Measurements from ENCODE around the gene TMEM234.

The TMEM234 gene

GRCh38 chr1:32199717-32200072, 22.5 kb downstream of the TMEM234 start:
- no peak for DNase-seq (ENCODE audit: low read depth)

DNA sequence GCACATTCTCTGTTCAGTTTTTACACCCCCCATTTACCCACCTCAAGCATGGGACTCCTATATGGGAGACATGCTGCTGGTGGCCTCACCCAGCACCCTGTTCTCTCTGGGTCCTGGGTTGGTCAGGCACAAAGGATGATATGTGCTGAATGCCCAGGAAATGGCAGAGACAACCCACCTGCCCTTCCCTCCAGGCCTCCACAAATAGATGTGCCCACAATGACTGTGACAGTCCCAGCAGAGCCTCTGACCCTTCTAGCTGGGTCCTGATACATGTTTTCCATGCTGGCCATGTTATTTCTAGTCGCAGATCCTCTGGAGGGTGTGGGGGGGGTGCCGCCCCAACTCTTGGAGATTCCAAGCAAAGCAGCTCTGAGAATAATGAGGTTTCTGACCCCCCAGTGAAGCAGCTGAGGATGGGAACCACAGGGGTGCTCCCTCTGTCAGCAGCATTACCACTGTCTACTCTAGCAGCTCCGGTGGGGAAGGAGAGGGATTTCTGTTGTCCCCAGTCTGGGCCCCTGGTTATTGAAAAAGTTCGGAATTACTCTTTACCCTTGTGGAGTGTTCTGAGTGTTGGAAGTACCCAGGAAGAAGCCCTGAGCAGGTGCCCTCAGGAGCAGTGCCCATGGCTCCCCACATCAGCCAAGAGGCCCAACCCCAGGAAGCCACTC, 23.0 kb downstream of the TMEM234 start:
- DNase-seq (ENCODE audit: low read depth) = no peak

GRCh38 chr1:32198237-32199042, 23.7 kb downstream of the TMEM234 start:
- no peak for DNase-seq (ENCODE audit: low read depth)

DNA sequence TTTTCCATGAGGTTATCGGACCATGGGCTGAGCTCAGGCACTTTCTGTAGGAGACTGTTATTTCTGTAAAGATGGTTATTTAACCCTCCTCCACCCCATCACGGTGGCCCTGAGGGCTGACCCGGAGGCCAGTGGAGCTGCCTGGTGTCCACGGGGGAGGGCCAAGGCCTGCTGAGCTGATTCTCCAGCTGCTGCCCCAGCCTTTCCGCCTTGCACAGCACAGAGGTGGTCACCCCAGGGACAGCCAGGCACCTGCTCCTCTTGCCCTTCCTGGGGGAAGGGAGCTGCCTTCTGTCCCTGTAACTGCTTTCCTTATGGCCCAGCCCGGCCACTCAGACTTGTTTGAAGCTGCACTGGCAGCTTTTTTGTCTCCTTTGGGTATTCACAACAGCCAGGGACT, 24.3 kb downstream of the TMEM234 start:
- DNase-seq (ENCODE audit: low read depth) = no peak

GRCh38 chr1:32197074-32197473, 25.1 kb downstream of the TMEM234 start:
- DNase-seq (ENCODE audit: low read depth) = no peak

DNA sequence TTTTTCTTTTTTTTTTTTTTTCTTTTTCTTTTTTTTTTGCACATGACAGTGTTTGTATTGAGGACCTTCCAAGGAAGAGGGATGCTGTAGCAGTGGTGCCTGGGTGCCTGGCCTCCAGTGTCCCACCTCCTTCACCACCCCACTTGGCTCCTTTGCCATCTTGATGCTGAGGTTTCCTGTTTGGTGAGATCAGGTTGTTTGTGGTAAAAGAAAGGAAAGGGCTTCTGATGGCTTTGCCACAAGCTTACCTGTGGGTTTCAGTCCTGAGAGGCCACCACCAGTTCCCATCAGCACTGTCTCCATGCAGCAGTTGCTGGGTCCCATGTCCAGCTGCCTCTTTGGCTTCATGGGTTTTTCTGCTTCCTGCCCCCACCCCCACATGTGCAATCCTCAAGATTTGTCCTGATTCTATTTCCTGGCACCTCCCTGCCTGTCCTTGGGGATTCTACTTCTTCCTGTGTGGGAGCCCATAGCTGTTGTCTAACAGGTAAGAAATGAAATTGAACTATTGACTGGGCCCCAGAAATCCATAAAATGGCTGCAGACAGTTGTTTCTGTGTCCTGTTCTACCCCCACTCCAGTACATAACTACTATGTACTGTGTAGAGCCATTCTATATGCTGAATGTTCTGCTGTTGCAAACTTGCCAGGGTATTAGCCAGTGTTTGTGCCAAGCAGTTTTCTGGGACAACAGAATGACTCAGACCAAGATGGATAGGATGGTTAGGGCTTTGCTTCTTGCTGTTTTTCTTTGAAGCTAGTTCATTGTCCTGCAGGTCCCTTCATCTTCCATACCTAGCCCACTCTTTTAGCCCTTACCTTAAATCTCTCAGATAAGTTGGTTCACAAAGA, 26.0 kb downstream of the TMEM234 start:
- DNase-seq (ENCODE audit: low read depth) = no peak

- no peak for DNase-seq (ENCODE audit: low read depth)
Observed at GRCh38 chr1:32195531-32195930, 26.6 kb downstream of the TMEM234 start.

- DNase-seq (ENCODE audit: low read depth) = no peak
Observed at GRCh38 chr1:32194984-32195383, 27.2 kb downstream of the TMEM234 start.

- no peak for DNase-seq (ENCODE audit: low read depth)
Observed at GRCh38 chr1:32192220-32192948, 29.8 kb downstream of the TMEM234 start.

- no peak for DNase-seq (ENCODE audit: low read depth)
Observed at GRCh38 chr1:32187850-32188249, 34.3 kb downstream of the TMEM234 start.

DNA sequence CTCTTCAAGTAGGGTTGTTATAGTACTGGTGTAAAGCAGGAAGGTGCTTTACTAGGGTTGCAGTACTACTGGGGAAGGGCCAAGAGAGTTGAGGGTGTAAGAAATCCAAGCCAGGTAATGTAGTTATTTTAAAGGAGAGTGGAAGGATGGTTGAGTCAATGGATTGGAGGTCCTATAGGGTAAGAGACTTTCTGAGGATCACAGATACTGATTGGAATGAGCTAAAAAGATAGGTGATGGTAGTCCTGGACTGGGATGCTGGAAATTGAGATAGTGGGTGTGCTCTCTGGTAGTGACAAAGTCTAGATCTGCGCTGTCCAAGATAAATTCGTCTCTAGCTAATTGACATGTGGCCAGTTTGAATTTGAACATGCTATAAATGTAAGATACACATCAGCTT, 35.7 kb downstream of the TMEM234 start:
- no peak for DNase-seq (ENCODE audit: low read depth)

- DNase-seq (ENCODE audit: low read depth) = no peak
Observed at GRCh38 chr1:32186077-32186476, 36.1 kb downstream of the TMEM234 start.

GRCh38 chr1:32184650-32185049, 37.5 kb downstream of the TMEM234 start:
- DNase-seq (ENCODE audit: low read depth) = no peak

DNA sequence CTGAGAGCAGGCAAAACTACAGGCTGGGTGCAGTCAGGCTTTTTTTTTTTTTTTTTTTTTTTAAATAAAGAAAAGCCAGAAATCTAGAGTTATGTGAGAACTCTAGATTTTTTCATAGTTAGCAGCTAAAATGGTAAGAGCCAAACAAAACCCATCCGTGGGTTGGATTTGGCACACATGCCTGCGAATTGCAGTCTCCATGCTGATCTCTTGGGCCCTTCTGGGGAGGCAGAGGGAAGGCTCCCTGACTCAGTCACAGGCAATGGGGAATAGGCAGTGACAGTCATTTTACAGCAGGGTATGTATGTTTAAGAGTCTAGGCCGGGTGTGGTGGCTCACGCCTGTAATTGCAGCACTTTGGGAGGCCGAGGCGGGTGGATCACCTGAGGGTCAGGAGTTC, 40.1 kb downstream of the TMEM234 start:
- no peak for DNase-seq (ENCODE audit: low read depth)

- DNase-seq (ENCODE audit: low read depth) = no peak
Observed at GRCh38 chr1:32181563-32181962, 40.6 kb downstream of the TMEM234 start.

- no peak for DNase-seq (ENCODE audit: low read depth)
Observed at GRCh38 chr1:32181065-32181464, 41.1 kb downstream of the TMEM234 start.

- peak; percentile 10 for DNase-seq (ENCODE audit: low read depth)
Observed at GRCh38 chr1:32180186-32181060, 41.7 kb downstream of the TMEM234 start.

DNA sequence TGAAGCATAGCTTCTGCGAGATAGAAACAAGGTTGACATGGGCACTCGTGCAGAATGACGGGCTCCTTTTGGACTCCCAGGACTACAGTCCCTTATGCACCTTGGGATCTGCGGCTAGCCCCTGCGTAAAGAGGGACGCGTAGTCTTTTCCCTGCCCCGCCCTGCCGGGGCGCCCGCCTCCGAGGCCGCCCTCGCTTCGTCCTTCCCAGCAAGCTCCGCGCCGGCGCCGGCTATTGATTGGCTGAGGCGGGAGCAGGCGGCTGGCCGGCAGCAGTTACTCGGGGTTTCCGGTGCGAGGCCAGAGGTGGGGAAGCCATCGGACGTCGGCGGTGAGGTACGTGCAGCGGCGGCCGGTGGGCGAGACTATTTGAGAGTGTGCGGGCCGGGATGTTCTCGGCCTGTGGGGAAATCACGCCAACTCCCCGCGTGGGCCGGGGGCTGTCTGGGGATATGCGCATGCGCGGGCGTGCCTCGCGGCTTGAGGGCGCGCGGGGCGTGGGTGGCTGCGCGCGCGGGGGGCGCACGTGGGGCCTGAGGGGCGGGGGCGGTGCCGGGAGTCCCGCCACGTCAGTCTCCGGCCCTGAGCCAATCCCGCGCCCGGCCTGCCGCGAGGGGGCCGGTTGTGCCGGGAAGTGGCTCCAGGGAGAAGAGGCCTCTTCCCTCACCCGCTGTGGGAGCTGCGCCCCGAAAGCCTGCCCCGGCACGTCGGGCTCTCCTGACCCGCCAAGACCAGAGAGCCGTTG, 42.5 kb downstream of the TMEM234 start, which contains the start of gene TXLNA:
Gene TXLNA (plus strand): TSS at position 233 of the 743 bp plus-strand sequence. CDS start 671 bp downstream, outside the sequence.
- peak; percentile 88 for DNase-seq (ENCODE audit: low read depth)

DNA sequence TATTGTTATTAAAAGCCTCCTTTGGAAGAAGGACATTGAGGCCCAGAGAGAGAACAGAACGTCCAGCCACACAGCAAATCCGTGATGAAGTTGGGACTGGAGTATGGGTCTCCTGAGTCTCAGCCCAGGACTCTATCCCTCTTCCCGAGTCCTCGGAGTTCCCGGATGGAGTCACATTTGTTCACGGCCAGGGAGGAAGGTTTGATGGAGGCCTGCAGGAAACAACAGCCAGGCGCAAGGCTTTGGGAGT, 43.0 kb downstream of the TMEM234 start:
- DNase-seq (ENCODE audit: low read depth) = no peak

- no peak for DNase-seq (ENCODE audit: low read depth)
Observed at GRCh38 chr1:32178380-32179192, 43.6 kb downstream of the TMEM234 start.

Data from activated T-cell treated with anti-CD3 and anti-CD28 coated beads for 24 hours (primary cell).